Activated naive CD8-positive, alpha-beta T cell (primary cell): ENCODE measurements around the gene HSPA1B.
"Not testable (repeated sequence)": the region's sequence is repeated elsewhere in the genome, so short reads cannot be mapped to it uniquely, and the experiment has no call there.

Experiments used
- H3K27ac Mint-ChIP-seq: one replicate; pipeline ENCODE4 v1.8.0; 2021; ENCODE audit warnings: mixed read lengths
- H3K27me3 Mint-ChIP-seq: one replicate; pipeline ENCODE4 v1.8.0; 2021; ENCODE audit warnings: mixed read lengths
- H3K36me3 Mint-ChIP-seq: one replicate; pipeline ENCODE4 v1.8.0; 2021; ENCODE audit warnings: mixed read lengths
- H3K4me1 Mint-ChIP-seq: one replicate; pipeline ENCODE4 v1.8.0; 2021; ENCODE audit warnings: low read depth, mixed read lengths
- H3K4me3 Mint-ChIP-seq: one replicate; pipeline ENCODE4 v1.8.0; 2021; ENCODE audit warnings: mild to moderate bottlenecking, mixed read lengths
- H3K9me3 Mint-ChIP-seq: one replicate; pipeline ENCODE4 v1.8.0; 2021; ENCODE audit warnings: low read depth, mixed read lengths

HSPA1B gene

DNA sequence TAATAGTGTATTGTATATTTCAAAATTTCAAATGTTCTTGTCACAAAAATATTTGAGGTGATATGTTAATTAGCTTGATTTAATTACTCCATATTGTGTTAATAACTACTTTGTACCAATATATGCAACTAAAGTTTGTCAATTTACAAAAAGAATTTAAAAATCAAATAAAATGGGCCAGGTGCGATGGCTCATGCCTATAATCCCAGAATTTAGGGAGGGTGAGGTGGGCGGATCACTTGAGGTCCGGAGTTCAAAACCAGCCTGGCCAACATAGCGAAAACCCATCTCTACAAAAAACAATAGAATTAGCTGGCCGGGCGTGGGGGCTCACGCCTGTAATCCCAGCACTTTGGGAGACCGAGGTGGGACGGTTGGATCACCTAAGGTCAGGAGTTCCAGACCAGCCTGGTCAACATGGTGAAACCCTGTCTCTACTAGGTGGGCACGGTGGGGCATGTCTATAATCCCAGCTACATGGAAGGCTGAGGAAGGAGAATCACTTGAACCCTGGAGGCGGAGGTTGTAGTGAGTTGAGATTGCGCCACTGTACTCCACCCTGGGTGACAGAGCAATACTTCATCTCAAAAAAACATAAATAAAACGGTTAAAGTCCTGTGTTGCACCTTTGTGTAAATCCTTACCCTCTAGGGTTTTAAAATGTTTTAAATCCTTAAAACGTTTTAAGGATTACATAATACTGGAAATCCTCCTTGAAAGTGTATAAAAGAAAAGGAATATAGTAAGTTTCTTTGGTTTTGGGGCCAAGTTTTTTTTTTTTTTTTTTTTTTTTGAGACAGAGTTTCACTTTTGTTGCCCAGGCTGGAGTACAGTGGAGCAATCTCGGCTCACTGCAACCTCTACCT lies 4.0 kb downstream of the HSPA1B start:
- H3K4me3 Mint-ChIP-seq = peak overlapping the region; percentile 96
- H3K4me1 Mint-ChIP-seq = peaks cover 18% of the 10 kb centered on the region
- H3K36me3 Mint-ChIP-seq = peaks cover 11% of the 10 kb centered on the region
- no peaks in the 10 kb centered on the region for H3K9me3 Mint-ChIP-seq
- no peak overlapping the region for H3K27ac Mint-ChIP-seq
- no peaks in the 10 kb centered on the region for H3K27me3 Mint-ChIP-seq

DNA sequence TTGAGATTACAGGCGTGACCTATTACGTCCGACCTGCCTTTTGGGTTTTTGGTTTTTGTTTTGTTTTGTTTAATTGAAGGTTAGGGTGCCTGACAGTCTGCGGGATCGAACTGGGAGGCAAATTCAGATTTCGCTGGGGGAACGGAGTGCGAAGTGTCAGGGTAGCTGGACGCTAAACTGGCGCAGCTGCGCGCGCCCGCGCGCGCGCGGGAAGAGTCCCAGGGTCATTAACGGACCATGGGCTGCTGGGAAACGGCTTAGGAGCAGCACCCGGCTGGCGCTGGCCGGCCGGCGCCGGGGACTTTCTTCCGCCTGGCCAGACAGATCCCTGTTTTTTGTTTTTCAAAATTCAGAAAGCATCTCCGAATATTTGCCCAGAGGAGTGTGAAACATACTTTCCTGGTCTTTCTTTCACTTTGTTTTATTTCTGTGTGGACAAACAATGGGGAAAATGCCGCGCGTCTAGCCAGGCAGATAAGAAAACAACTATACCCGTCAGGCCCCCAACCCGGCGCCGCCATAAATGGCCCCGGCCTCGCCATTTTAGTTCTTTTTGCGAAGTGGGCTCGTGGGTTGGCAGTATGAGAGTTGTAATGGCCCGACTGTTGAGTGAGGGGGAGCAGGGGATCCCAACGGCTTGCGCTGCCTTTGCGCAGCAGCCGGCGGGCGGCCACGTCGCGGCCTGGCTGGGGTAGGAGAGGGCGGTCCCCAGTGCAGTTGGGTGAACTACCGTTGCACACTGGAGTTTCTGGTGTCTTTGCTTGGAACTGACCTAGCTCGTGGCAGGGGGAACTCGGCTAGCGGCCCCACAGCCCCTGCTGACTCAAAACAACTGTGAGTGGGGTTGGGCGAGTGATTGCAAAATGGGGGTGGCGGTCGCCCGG lies 7.1 kb downstream of the HSPA1B start:
- Mint-ChIP-seq H3K36me3 (peaks cover 28% of the 10 kb centered on the region), H3K9me3 (no peaks in the 10 kb centered on the region), H3K27me3 (no peaks in the 10 kb centered on the region), H3K27ac (peak overlapping the region; percentile 99), H3K4me3 (peak overlapping the region; percentile 92), H3K4me1 (peaks cover 28% of the 10 kb centered on the region)

DNA sequence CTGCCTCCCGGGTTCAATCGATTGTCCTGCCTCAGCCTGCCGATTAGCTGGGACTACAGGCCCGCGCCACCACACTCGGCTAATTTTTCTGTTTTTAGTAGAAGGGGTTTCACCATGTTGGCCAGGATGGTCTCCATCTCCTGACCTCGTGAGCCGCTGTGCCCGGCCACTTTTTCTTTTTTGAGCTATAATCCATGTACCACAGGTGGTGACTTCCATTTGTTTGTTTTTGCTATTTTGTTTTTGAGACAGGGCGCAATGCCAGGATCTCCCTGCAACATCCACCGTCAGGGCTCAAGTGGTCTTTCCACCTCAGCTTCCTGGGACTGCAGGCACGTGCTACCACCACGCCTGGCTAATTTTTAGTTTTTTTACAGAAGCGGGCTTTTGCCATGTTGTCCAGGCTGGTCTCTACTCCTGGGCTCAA lies 8.5 kb downstream of the HSPA1B start:
- Mint-ChIP-seq H3K9me3 (no peaks in the 10 kb centered on the region), H3K36me3 (peaks cover 31% of the 10 kb centered on the region), H3K27ac (peak overlapping the region; percentile 99), H3K4me3 (peak overlapping the region; percentile 92), H3K4me1 (peaks cover 23% of the 10 kb centered on the region), H3K27me3 (no peaks in the 10 kb centered on the region)

DNA sequence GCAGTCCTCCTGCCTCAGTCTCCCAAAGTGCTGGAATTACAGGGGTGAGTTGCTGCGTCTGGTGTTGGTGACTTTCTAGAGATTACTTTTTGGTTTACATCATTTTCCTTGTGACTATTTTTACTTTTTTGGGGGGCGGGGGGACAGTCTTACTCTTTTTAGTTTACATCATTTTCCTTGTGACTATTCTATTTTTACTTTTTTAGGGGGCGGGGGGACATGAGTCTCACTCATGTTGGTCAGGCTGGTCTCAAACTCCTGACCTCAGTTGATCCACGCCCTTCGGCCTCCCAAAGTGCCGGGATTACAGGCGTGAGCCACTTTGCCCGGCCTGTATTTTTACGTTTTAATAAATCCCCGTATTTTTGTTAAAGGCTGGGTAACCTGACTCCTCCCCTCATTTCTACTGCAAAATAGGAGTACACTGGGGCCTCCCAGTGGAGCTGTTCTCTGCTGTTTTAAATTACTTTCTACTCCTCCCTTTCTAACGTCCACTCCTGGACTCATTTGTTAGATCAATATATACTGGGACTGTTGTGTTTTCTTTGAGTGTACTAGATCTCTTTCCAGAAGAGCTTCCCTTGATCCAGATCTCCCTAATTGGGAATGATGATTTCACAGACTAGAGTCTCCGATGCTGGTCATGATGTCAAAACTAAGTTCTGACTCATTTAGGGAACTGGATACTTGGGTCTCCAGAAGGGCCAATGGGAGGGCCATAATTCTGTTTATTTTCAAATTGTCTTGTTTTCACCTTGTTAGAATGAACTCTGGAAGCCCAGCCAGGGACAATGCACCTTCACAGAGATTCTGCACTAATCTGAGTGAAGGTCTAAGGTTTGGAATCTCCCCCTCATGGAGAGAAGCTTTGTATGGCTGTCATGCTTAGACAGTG lies 9.2 kb downstream of the HSPA1B start:
- H3K27ac Mint-ChIP-seq = peak overlapping the region; percentile 99
- H3K36me3 Mint-ChIP-seq = peaks cover 31% of the 10 kb centered on the region
- H3K4me1 Mint-ChIP-seq = peaks cover 23% of the 10 kb centered on the region

DNA sequence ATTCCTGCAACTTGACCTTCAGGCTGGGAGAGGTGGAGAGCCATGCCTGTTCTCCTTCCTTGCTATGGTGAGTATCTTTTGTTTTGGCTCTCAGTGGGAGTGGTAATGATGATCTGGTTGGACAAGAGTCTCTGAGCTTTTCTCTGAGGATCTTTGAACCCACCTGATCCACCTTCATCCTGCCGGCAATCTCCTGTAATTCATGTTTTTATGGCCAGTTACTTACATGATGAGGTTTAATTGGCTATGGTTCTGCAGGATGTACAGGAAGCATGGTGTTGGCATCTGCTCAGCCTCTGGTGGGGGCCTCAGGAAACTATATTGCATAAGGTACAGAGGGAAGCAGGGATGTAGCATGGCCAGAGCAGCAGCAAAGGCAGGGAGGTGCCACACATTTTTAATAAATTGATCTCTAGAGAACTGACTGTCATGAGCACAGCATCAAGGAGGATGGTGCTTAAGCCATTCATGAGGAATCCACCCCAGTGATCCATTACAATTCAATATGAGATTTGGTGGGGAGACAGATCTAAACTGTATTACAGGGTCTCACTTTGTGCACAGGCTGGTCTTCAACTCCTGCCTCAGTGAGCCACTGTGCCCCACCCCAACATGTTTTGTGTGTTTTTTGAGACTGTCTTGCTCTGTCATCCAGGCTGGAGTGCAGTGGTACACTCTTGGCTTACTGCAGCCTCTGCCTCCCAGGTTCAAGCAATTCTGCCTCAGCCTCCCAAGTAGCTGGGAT lies 10.0 kb downstream of the HSPA1B start:
- Mint-ChIP-seq H3K27ac (peak overlapping the region; percentile 99), H3K4me3 (peak overlapping the region; percentile 92), H3K4me1 (peaks cover 23% of the 10 kb centered on the region), H3K9me3 (no peaks in the 10 kb centered on the region), H3K27me3 (no peaks in the 10 kb centered on the region), H3K36me3 (peaks cover 31% of the 10 kb centered on the region)

More for the DNA sequence above, 9.2 kb downstream of the HSPA1B start:
- Mint-ChIP-seq H3K4me3 (peak overlapping the region; percentile 92), H3K9me3 (no peaks in the 10 kb centered on the region), H3K27me3 (no peaks in the 10 kb centered on the region)

DNA sequence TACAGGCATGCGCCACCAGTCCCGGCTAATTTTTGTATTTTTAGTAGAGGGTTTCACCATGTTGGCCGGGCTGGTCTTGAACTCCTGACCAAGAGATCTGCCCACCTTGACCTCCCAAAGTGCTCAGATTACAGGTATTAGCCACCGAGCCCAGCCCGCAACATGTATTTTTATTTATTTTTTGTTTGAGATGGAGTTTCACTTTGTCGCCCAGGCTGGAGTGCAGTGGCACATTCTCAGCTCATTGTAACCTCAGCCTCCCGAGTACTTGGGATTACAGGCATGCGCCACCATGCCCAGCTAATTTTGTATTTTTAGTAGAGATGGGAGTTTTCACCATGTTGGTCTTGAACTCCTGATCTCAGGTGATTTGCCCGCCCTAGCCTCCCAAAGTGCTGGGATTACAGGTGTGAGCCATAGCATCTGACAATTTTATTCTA lies 10.6 kb downstream of the HSPA1B start:
- Mint-ChIP-seq H3K4me3 (peak overlapping the region; percentile 92), H3K36me3 (peaks cover 31% of the 10 kb centered on the region), H3K4me1 (peaks cover 21% of the 10 kb centered on the region), H3K27ac (peak overlapping the region; percentile 99)
- not testable (repeated sequence) for H3K27me3 Mint-ChIP-seq, H3K9me3 Mint-ChIP-seq

DNA sequence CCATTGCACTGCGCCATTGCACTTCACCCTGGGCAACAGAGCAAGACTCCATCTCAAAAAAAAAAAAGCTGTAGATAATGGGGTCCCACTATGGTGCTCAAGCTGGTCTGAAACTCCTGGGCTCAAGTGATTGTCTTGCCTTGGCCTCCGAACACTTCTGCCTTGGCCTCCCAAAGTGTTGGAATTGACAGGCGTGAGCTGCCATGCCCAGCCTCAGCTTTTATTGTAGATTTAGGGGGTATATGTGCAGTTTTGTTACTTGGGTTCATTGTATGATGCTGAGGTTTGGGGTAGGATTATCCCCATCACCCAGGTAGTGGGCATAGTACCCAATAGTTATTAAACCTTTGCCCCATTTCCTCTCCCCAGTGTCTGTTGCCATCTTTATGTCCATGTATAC lies 11.4 kb downstream of the HSPA1B start:
- Mint-ChIP-seq H3K4me1 (peaks cover 19% of the 10 kb centered on the region), H3K36me3 (peaks cover 31% of the 10 kb centered on the region), H3K4me3 (peak overlapping the region; percentile 92), H3K27ac (peak overlapping the region; percentile 77), H3K9me3 (no peaks in the 10 kb centered on the region), H3K27me3 (no peaks in the 10 kb centered on the region)

DNA sequence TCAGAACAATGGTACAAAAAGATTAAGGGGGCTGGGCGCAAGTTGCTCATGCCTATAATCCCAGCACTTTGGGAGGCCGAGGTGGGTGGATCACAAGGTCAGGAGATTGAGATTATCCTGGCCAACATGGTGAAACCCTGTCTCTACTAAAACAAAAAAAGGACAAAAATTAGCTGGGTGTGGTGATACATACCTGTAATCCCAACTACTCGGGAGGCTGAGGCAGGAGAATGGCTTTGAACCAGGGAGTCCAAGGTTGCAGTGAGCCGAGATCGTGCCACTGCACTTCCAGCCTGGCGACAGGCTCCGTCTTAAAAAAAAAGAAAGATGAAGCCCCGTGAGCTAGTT lies 12.2 kb downstream of the HSPA1B start:
- Mint-ChIP-seq H3K27ac (peak overlapping the region; percentile 77), H3K36me3 (peaks cover 31% of the 10 kb centered on the region), H3K4me1 (peaks cover 19% of the 10 kb centered on the region), H3K4me3 (peak overlapping the region; percentile 92)
- H3K9me3 Mint-ChIP-seq, H3K27me3 Mint-ChIP-seq: not testable (repeated sequence)

DNA sequence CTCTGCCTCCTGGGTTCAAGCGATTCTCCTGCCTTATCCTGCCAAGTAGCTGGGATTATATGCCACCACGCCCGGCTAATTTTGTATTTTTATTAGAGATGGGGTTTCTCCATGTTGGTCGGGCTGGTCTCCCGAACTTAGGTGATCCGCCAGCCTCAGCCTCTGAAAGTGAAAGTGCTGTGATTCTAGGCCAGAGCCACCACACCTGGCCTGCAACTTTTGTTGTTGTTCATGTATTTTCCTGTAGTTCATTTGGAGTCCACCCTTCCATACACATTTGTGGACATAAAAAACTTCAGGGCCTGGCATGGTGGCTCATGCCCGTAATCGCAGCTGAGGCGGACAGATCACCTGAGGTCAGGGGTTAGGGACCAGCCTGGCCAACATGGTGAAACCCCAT lies 14.5 kb downstream of the HSPA1B start:
- Mint-ChIP-seq H3K4me3 (no peak overlapping the region), H3K36me3 (peaks cover 14% of the 10 kb centered on the region), H3K27me3 (no peaks in the 10 kb centered on the region), H3K9me3 (no peaks in the 10 kb centered on the region), H3K4me1 (peaks cover 15% of the 10 kb centered on the region), H3K27ac (no peak overlapping the region)

DNA sequence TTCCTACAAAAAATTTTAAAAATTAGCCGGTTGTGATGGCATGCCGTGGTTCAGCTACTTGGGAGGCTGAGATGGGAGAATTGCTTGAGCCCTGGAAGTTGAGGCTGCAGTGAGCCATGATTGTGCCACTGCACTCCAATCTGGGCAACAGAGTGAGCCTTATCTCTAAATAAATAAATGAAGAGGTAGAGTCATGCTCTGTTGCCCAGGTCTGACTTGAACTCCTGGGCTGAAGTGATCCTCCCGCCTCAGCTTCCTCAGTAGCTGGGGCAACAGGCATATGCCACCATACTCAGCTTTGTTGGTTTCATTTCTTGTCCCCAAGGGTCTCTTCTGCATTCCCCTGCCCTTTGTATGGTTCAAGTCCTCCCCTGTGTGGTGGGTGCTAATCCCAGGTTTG lies 17.0 kb downstream of the HSPA1B start:
- Mint-ChIP-seq H3K27ac (no peak overlapping the region), H3K27me3 (no peaks in the 10 kb centered on the region), H3K4me3 (no peak overlapping the region), H3K9me3 (no peaks in the 10 kb centered on the region), H3K36me3 (peaks cover 3% of the 10 kb centered on the region), H3K4me1 (peaks cover 2% of the 10 kb centered on the region)

DNA sequence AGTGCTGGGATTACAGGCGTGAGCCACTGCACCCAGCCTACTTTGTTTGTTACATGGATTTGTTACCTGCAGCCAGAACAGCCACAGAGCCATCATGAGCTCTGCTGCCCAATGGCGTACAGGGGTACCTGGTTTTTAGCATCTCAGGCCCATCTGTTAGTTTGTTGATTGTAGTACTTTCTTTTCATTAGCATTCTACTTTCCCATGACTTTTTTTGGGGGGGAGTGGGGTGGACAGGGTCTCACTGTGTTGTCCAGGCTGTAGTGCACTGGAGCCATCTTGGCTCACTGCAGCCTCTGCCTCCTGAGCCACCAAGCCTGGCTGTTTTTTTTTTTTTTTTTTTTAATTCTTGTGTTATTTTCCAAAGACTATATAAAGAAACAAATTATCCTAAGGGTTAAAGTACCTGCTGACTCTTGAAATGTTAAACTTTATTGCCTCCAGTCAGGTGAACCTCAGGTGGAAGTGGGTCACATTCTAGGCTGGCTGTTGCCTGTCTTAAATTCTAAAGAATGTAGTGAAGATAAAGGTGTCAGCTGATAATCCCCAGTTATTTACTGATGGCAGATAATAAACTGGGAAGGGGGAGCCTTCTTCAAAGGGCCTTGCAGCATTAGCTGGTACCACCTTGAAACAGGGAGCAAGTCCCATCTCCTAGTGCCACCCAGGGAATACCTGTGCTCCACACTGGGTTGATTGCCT lies 19.9 kb downstream of the HSPA1B start:
- Mint-ChIP-seq H3K9me3 (no peaks in the 10 kb centered on the region), H3K27ac (no peak overlapping the region), H3K27me3 (no peaks in the 10 kb centered on the region), H3K4me1 (no peaks in the 10 kb centered on the region), H3K36me3 (no peaks in the 10 kb centered on the region), H3K4me3 (no peak overlapping the region)

DNA sequence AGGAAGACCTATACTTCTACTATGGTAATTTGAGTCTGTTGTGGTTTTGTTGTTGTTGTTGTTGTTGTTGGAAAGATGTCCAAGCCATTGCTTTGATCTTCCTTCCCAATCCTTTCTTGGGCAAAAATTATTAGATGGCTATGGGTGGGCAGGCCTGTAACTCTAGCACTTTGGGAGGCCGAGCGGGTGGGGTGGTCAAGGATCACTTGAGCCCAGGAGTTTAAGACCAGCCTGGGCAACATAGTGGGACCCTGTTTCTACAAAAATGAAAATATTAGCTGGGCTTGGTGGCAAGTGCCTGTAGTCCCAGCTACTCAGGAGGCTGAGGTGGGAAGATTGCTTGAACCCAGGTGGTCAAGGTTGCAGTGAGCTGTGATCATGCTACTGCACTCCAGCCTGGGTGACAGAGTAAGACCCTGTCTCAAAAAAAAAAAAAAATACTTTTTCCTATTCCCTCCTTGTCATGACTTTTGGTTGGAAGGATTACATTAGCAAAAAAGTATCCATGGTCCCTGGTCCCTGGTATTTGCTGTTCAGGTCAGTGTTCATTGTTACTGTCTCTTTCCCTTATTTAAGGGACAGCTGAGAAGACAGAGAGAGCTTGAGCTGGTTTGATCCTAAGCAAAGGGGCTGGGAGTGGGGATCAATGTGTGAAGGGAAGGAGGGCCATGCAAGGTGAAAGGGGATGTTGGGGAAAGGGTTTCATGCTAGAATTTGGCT lies 23.4 kb downstream of the HSPA1B start:
- Mint-ChIP-seq H3K36me3 (no peaks in the 10 kb centered on the region), H3K4me3 (no peak overlapping the region), H3K4me1 (no peaks in the 10 kb centered on the region), H3K9me3 (no peaks in the 10 kb centered on the region), H3K27ac (no peak overlapping the region), H3K27me3 (no peaks in the 10 kb centered on the region)

DNA sequence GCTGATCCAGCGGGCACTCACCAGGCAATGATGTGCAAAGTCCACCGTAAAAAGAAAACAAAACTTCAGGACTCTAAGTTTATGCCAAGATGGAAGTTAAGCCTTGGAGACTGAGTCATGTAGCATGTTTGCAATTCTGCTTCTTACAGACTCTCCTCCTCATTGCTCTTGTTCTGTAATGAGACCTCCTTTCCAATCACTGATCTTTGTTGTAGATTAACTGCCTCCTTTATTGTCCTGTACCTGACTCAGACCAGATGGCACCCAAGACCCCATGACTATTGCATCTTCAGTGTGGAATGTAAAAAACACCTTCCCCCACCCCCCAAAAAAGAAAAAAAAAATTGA lies 23.9 kb downstream of the HSPA1B start:
- no peak overlapping the region for H3K4me3 Mint-ChIP-seq

More for the DNA sequence above, 23.9 kb downstream of the HSPA1B start:
- Mint-ChIP-seq H3K4me1 (no peaks in the 10 kb centered on the region), H3K36me3 (no peaks in the 10 kb centered on the region), H3K9me3 (no peaks in the 10 kb centered on the region), H3K27me3 (no peaks in the 10 kb centered on the region), H3K27ac (no peak overlapping the region)
